Measurements from ENCODE around the gene TTLL5.

TTLL5 gene

DNA sequence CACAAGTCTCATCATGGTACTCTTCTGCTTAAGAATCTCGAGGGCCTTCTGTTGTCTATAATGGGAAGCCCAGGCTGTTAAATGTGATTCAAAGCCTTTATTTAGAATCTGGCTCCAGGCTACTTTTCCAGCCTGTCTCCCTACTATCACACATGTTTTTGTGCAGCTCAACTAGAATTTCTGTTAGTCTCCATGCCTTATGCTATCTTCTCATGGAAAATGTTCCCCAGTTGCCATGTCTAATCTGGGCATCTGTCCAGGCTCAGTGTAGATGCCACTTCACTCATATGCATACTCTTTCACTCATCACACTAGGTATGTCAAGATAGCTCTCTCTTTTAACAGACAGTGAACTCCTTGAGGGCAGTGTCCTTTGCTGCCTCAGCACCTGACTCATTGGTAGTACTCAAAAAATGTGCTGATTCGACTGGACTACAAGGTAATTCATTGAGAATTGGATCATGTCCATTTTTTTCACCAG lies 145.3 kb downstream of the TTLL5 start:
- FAIRE-seq: no peak

DNA sequence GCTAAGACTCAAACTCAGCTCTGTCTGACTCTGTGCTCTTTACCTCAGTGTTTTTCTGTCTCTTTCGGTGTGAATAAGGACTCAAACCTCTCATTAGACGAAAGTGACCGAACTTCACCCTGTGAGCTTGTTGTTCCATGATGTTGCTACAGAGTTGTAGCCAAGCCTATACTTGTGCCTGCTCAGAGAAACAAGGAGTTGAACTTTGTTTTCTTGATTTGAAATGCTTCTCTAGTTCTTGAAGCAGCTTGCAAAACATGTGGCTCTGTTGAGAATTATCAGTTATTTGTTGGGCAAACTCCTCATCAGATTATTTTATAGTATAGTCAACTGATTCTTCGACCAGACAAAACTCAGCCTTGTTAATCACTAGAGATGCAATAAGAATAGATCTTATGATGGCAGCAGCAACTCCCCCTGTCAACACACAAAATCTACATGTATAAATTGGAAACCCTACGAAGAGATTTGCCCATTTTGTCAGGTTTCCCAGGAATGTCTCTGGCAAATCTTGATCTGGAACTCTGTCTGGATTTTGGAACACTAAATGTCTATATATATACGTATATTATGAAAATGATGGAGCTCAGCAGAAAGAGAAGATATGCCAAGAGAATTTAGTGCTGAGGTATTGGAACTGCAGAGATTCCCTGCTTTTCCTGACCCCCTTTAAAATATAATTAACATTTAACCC lies 146.8 kb downstream of the TTLL5 start:
- no peak for FAIRE-seq

DNA sequence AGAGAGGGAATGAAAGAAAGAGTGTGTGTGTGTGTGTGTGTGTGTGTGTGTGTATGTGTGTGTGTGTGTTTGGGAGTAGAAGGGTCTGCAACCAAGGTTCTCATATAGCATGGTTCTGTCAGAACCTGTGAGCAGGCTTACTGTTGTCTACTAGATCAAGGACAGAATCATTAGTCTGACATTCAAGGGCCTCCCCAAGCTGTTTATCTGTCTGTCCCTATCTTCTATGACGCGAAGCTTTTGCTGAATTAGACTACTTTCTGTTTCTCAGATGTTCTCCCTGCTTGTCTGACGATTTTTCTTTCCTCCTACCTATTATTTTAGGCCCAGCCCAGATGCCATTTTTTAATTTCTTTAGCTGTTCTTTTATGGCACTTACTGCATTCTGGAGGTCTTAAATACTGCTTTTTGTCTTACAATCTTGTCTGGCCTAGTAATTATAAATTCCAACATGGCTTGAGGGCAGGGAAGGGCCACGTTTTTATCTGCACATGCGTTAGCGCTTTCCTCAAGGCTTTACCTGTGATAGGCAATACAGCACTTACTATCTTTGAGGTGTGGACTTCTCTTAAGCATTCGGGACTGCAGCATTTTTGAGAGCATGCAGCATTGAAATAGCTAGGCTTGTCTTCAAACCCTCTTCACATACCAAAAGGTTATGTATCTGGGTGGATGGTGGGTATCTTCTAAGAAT lies 150.2 kb downstream of the TTLL5 start:
- FAIRE-seq: no peak

DNA sequence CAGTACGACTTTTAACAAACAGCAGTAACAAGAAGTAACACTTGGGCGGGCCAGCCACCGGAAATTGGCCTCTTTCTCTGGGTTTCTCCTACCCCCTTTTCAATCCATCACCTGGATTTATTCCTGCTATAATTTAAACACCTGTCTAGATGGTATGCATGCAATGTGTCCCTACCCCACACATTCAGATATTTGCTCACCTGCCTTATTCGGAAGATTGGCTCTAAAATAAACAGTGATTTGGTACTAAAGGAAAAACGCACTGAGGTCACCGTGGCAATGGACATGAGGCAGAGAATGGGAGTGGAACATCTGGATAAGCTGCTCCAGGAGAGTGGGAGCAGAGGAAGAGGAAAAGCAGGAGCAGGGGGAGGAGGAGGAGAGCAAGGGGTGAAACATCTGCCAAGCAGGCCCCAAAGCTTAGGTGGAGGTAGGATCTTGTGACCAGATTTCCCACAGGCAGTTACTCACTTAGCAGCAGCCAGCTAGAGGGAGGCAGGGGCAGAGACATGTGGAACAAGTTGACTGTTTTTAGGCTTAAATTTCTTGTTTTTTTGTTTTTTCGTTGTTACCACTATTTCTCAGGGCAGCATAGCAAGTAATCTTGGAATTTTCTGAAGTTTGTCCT lies 150.9 kb downstream of the TTLL5 start:
- no peak for FAIRE-seq

DNA sequence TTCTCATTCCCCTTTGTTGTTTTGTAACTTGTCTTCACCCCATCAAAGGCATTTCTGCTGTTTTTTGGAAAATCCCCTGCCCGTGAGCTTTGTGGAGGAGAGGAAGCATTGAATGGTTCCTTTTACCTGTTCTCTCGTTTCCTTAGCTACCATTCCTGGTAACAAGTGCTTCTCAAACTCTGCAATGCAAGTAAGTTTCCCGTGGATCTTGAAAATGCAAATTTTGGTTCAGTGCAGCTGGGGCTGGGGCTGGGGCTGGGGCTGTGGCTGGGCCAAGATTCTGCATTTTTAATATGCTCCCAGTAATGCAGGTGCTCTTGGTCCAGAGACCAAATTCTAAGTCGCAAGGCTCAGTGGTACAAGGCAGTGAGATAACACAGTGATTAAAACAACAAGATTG lies 151.6 kb downstream of the TTLL5 start:
- no peak for FAIRE-seq

DNA sequence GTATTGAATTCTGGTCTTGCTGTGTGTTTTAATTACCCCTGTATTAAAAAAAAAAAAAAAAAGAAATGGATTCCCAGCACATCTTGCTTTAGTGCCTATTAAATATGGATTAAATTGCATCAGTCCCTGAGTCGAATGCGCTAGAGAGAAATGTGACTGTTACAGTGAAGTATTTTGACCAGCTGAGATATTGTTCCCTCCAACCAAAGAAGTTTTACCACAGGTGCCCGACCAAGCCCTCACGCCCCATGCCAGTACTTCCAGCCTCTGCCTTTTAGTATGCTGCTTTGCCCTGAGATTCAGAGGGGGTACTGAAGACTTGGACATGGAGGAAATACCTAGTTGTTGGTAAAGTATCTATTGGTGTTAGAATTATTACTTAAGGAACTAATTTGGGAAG lies 159.7 kb downstream of the TTLL5 start:
- no peak for FAIRE-seq

DNA sequence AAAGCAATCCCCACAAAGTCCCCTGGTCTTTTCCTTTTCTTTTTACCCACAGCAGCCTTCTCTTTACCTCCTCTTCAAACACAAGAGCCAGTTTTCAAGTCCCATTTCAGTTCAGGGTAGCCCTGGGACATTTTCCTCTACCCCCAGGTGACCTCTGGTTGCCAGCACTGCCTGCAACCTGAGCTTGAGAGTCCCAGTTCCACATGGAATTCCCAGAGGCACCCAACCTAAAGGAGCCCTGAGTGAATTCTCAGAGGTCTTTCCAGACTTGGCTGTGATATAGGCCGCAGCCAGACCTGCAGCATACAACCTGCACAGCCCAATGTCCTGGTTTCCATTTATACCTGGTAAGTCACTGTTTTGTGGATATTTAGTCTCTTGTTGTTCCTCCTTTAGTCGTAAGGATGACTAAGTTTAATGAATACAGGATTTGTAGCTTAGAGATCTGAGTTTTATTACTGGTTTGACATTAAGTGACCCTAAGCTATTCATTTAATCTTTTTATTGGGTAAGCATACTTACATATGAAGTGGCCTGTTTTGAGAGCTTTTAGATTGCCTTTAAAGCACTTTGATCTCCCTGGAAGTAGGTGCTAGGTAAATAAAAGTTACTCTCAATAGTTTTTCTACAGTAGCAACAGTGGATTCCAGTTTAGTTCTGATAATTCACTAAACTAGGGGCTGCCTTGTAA lies 160.9 kb downstream of the TTLL5 start:
- no peak for FAIRE-seq

DNA sequence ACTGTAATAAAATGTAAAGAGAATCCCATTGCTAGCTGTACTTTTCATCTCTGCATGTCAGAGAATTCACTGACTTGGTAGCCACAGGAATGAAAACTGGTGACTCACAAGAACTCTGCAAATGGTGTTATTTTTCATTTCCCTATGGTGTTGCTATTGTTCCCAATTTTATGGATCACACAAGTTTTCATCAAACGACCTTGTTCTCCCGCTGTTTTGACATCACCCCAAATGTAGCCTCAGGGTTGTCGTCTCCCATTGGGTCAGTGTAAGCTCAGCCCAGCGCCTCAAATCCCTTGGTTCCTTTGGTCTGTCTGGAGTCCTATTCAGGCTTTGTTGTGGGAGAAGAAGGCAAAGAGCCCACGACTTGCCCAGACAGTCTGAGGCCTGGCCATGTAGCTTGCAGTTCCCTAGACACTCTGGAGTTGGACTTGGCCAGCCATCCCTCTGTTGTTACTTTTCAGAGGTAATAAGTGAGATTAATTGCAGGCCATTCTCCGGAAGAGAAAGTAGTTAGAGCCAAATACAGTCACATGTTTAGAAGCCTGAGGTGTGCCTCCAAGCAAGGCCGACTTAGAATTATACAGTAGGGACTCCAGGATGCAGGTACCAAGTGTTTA lies 161.6 kb downstream of the TTLL5 start:
- no peak for FAIRE-seq

DNA sequence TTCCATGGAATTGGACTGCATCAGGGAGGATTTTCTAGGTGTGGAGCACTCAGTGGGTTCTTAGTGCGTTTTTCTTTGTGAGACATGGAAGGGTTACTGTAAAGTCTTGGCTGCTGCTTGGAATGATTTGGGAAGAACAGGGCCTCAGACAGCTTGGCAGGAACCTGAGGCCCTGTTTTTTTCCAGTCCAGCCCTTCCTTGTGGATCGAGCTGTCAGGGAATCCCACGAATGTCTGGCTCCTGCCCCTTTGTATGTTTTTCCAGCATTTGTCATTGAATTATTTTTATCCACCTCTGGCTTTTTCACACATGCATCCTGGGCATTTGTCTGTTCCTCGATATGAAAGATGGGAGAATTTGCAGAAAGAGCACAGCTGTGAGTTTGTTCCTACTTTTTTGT lies 162.3 kb downstream of the TTLL5 start:
- FAIRE-seq: no peak

DNA sequence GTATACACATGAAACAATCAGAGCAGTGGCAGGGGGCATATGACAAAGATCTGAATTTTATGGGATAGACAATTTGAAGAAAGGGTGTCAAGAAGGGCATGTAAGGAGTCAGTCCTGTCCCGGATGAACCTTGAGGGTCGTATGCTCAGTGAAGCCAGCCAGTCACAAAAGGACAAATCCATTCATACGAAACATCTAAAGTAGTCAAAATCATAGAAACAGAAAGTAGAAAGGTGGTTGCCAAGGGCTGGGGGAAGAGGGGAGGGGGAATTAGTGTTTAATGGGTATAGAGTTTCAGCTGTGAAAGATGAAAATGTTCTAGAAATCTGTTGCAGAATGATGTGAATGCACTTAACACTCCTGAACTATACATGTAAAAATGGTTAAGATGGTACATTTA lies 163.3 kb downstream of the TTLL5 start:
- no peak for FAIRE-seq

DNA sequence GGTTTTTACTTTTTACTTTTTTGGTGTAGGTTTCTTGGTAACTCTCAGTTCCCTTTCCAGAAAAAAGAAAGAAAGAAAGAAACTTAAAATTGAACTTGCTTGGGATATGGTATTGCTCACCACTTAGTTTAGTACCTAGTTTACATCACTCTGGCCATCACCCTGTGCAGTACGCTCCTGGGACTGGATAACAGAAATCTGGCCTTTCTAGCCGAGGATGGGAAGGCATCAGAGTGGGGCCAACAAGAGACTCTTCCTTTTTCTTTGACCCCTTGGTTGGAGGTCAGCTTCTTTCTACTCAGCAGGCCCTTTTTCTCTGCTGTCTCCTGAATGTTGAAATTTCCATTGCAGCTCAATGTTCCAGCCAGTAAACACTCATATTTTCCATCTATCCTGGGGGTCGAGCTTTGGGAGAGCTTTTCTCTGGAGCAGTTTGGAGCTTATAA lies 164.1 kb downstream of the TTLL5 start:
- no peak for FAIRE-seq

DNA sequence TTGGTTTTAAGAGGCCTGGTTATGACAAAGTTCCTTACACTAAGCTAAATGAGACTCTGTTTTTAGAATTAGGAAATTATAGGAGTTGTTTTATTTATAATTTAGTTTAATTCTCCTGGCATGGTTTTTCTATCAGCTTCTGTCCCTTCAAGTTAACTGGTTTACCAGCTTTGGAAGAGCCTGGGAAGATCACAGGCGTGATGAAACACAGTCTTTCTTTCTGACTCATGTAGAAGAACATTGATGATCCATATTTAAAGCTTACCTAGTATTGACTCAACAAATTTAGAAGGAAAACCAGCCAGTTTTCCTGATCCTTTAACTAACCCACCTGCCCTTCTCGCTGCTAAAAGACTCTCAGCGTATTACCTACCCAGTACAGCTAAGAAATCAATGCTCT lies 165.6 kb downstream of the TTLL5 start:
- FAIRE-seq: no peak

DNA sequence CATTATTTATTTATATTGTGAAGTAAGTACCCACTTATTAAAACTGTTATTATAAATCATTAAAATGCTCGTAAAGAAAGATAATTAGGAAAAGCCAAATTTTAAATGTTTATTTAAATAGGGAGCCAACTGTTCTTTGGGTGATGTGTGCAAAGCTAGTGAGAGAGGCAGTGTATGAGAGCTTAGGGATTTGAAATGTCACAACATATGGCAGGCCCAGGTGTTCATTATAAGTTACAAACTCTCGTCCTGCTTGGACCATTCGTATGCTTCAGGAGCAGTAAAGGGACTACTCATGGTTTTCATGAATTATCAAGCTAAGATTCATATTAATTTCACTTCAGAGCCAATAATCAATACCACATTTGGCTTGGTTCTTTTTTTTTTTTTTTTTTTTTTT lies 166.3 kb downstream of the TTLL5 start:
- FAIRE-seq: no peak

DNA sequence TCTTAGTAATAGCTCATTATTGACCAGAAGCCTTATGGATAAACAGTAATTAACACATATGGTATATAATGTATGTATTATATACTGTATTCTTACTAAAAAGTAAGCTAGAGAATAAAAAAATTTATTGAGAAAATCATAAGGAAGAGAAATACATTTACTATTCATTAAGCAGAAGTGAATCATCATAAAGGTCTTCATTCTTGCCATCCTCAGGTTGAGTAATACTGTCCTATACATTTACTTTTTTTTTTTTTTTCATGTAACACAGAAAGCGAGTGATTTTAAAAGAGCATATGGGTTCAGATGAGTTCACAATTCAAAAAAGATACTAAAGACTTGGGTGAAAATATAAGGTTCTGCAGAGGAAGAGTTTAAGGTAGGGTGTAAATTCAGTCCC lies 168.3 kb downstream of the TTLL5 start:
- no peak for FAIRE-seq

DNA sequence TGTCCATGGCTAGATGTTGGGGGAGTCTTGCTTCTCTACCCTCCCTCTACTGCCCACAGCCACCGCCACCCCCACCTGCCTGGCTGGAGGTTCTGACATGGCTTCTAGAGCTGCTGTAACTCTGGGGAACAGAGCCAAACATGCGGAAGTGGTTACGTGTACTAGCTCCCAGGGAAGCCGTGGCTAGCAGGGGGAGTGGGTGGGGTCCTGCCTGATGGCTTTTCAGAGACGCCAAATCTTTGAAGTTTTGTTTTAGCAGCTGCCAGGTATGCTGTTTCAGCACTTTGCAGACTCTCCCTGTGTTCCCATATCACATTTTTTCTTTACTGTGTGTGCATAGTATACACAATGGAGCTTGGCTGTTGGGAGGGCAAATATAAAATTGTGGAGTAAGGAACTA lies 170.4 kb downstream of the TTLL5 start:
- FAIRE-seq: no peak

DNA sequence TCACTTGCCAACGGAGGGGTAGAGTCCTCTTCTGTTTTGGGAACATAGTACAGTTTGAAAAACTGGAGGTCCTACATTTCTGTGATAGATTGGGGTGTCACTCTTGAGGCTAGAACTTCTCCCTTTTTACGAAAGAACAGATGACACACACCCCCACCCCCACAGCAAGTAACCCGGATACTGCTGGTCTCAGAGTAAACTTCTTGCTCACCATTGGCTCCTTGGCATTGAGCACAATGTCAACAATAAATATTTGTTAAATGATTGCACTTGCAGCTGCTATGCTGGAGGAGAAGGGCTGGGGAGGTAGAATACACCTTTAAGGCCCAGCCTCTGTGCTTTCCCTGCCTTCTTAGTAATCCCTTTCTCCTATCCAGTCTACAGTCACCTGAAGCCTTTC lies 170.9 kb downstream of the TTLL5 start:
- no peak for FAIRE-seq

DNA sequence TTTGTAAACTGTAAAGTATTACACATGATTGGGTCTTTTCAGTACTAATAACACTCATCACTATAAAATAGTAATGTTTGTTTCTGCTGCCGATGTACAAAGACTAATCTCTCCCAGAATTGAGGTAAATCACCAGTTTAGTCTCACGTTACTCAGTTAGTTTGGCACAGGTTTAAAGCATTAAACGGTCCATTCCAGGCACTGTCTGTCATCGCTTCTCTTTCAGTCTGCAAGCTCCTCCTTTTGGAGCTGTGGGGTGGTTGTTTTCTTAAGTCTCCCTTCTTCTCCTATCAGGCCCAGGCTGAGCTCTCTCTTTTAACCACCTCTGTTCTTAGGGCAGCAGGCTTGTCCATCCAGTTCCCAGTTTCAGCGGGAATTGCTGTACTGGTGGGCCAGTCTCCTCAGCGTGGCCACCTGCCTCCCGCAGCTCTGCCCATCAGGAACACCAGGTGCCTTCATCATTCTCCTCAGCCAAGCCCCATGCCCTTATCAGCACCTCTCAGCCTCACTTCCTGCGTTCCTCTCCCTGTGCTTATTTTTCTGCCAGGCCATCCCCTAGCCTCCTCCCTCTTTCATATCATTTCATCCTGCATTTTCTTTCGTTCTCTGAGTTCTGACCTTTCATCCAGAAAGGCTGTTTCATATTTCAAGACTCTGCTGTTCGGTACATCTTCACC lies 171.7 kb downstream of the TTLL5 start:
- no peak for FAIRE-seq

DNA sequence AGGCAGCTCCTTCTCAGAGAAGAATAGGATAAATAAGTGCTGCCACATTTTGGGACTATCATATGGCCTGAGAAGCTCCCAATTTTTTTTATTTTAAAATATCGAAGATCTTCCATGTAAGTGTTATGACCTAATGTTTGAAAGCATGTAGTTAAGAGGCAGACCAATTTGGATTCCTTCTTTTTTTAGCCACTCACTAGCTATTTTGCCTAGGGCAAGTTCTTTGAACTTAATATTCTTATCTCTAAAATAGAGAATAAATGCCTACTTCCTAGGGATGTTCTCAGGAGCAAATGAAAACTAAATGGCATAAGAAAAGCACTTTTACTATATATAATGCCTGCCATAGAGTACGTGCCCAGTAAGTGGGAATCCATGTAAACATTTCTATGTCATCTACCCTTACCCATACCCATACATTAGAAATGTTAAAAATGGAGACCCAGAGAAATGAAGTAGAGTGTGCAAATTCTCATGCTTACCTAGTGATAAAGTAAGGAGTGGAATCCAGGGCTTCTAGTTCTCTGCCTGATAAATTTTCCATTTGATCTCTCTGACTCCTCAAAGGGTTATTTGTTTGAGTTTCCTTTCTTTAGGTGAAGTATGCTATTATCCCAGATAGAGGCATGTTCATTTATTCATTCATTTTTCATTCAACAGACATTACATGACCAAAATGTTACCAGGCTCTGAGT lies 172.4 kb downstream of the TTLL5 start:
- FAIRE-seq: no peak

DNA sequence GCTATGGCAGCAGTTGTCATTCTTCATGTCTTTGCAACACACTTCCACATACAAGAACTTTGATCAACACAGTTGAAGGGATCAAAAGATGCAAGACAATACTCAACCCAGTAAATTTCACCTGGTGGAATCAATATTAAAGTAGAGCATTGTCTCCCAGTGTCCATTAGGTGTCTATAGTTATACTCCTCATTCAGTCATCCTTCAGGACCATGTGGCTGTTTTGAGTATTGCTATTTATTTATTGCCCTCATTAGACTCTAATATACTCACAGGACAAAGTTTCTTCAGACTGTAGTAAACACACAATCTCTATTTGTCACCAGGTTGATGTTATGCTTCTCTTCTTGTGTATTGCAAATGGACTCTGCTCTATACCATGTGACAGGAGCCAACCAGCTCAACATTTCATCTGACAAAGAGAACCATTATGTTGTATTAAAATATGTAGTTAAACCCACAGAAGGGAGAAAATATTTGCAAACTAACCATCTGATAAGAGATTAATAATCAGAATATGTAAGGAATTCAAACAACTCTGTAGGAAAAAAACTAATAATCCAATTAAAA lies 174.2 kb downstream of the TTLL5 start:
- FAIRE-seq: no peak

DNA sequence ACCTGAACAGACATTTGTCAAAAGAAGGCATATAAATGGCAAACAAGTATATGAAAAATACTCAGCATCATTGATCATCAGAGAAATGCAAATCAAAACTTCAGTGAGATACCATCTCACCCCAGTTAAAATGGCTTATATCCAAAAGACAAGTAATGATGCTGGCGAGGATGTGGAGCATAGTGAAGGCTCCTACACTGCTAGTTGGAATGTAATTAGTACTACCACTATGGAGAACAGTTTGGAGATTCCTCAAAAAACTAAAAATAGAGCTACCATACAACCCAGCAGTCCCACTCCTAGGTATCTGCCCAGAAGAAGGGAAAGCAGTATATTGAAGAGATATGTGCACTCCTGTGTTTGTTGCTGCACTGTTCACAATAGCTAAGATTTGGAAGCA lies 174.7 kb downstream of the TTLL5 start:
- no peak for FAIRE-seq

DNA sequence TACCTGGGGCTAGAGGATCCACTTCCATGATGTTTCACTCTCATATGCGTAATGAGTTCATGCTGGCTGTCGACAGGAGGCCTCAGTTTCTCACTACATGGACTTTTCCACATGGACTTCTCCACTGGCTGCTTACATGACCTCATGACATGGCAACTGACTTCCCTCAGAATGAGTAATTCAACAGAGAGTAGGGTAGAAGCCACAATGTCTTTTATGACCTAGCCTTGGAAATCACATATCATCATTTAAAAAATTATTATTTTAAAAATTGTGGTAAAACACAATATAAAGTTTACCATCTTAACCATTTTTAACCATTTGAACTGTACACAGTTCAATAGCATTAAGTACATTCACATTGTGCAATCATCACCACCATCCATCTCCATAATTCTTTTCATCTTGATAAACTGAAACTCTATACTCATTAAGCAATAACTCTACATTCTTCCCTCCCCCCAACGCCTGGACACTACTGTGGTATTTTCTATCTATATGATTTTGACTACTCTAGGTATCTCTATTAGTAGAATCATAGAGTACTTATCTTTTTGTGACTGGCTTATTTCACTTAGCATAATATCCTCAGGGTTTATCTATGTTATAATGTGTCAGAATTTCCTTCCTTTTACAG lies 176.2 kb downstream of the TTLL5 start:
- no peak for FAIRE-seq

Data from colon (tissue), 2 donors.